Esophagus squamous epithelium (tissue), 4 donors: ENCODE data around the gene B3GALNT2.

Source experiments
- CTCF ChIP-seq, 6 experiments: fragments of 450-650 bp in 4 of 6; fragments of 200-600 bp in 2 of 6; sonication (generic) in 2 of 6; IDR thresholded peaks; one replicate each; pipeline ENCODE4 v1.5.1; 2016 to 2019; ENCODE audit warnings: antibody characterized with exemption in 6 of 6, mild to moderate bottlenecking in 4 of 6, moderate library complexity in 4 of 6
- POLR2A ChIP-seq, 4 donors: fragments of 450-650 bp; IDR thresholded peaks; one replicate each; pipeline ENCODE4 v1.6.1; 2017; ENCODE audit warnings: antibody characterized with exemption in 4 of 4, mild to moderate bottlenecking in 4 of 4, moderate library complexity in 3 of 4

- TF ChIP-seq CTCF (IDR thresholded peaks at IDR 0.05) (no peak), POLR2A (IDR thresholded peaks at IDR 0.05) (no peak)
These were observed 80.2 kb downstream of the B3GALNT2 start for GRCh38 chr1:235424092-235424491.
